Measurements from ENCODE around the gene RIT2.

DNA sequence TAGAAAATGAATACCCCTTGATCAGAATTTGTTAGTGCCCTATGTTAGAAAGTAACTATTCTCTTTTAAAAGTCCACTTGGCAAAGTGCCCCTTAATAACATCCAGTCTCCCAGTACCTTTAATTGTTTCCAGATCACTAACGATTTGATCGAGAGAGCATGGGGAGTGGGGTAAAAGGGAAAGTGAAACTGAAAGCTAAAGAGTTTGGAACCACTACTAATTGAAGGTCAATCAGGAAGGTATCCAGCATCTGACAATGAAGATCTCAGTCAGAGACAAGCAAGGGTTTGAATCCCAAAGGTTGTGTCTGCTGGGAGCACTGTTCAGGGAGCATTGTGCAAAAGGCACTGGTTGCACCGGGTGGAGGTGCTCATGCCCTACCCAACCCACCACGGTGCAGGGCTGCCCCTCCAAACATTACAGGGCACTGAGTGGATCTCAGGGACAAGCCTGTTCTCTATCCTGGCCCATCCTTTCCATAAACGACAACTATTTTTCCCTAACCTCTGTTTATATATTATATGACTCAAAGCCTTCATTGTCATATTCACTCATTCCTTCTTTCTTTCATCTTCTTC is 14.6 kb upstream of the RIT2 start:
- TF ChIP-seq, protein P1, sequence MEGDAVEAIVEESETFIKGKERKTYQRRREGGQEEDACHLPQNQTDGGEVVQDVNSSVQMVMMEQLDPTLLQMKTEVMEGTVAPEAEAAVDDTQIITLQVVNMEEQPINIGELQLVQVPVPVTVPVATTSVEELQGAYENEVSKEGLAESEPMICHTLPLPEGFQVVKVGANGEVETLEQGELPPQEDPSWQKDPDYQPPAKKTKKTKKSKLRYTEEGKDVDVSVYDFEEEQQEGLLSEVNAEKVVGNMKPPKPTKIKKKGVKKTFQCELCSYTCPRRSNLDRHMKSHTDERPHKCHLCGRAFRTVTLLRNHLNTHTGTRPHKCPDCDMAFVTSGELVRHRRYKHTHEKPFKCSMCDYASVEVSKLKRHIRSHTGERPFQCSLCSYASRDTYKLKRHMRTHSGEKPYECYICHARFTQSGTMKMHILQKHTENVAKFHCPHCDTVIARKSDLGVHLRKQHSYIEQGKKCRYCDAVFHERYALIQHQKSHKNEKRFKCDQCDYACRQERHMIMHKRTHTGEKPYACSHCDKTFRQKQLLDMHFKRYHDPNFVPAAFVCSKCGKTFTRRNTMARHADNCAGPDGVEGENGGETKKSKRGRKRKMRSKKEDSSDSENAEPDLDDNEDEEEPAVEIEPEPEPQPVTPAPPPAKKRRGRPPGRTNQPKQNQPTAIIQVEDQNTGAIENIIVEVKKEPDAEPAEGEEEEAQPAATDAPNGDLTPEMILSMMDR (IDR thresholded peaks at IDR 0.05; ENCODE audit: low read length): no peak
- no peak for TF ChIP-seq EZH2 (optimal IDR thresholded peaks at IDR 0.05; ENCODE audit: low read depth, low read length)
- TF ChIP-seq EZH2phosphoT487 (IDR thresholded peaks at IDR 0.05; ENCODE audit: low read length): no peak
